Effector memory CD8-positive, alpha-beta T cell (primary cell): Measurements from ENCODE around the gene RFXANK.
"Not testable (repeated sequence)": the region's sequence is repeated elsewhere in the genome, so short reads cannot be mapped to it uniquely, and the experiment has no call there.

Experiments used
- ATAC-seq: fragments of 150-1000 bp; cut with Tn5 transposase; replicated peaks from 2 replicates; pipeline ENCODE4 v1.10.0; 2021; ENCODE audit warnings: mild to moderate bottlenecking, moderate library complexity
- DNase-seq, 3 experiments: peaks; one replicate each; pipeline ENCODE4 v3.0.0; 2021
- H3K27ac Mint-ChIP-seq, 2 donors: one replicate each; pipeline ENCODE4 v1.8.0; 2022; ENCODE audit warnings: mild to moderate bottlenecking in 2 of 2, mixed read lengths in 2 of 2, moderate library complexity in 2 of 2
- H3K27me3 Mint-ChIP-seq, 2 donors: one replicate each; pipeline ENCODE4 v1.8.0; 2022; ENCODE audit warnings: mixed read lengths in 2 of 2
- H3K36me3 Mint-ChIP-seq: one replicate; pipeline ENCODE4 v1.8.0; 2022; ENCODE audit warnings: mild to moderate bottlenecking, moderate library complexity, mixed read lengths; ENCODE audit not compliant: insufficient read depth
- H3K4me1 Mint-ChIP-seq, 2 donors: one replicate each; pipeline ENCODE4 v1.8.0; 2022; ENCODE audit warnings: low read depth in 2 of 2, mixed read lengths in 2 of 2
- H3K4me3 Mint-ChIP-seq, 2 donors: one replicate each; pipeline ENCODE4 v1.8.0; 2022; ENCODE audit warnings: mild to moderate bottlenecking in 2 of 2, mixed read lengths in 2 of 2, moderate library complexity in 2 of 2
- H3K9me3 Mint-ChIP-seq, 2 donors: one replicate each; pipeline ENCODE4 v1.8.0; 2022; ENCODE audit warnings: mixed read lengths in 2 of 2

RFXANK gene

GRCh38 chr19:19155495-19156219, 36.4 kb upstream of the RFXANK start:
- Mint-ChIP-seq H3K4me3 (no peak overlapping the region), H3K4me1 (peaks cover 0 to 1% of the 10 kb centered on the region in 2 donors), H3K9me3 (no peaks in the 10 kb centered on the region), H3K27me3 (no peaks in the 10 kb centered on the region), H3K36me3 (peaks cover 6% of the 10 kb centered on the region), H3K27ac (no peak overlapping the region)
- DNase-seq (no peak), ATAC-seq (no peak)

DNA sequence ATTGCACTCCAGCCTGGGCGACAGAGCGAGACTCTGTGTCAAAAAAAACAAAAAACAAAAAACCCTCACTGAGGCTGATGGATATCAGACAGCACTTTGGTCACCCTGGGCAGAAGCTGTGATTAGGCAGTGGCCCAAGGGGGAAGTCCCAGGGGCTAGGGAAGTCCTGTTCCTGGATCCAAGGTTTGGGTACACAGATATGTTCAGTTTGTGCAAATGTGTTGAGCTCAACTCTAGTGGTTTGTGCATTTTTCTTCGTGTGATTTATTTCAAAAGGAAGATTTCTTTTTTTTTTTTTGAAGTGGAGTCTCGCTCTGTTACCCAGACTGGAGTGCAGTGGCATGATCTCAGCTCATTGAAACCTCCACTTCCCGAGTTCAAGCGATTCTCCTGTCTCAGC, 34.2 kb upstream of the RFXANK start:
- ATAC-seq = no peak
- Mint-ChIP-seq H3K27ac (no peak overlapping the region), H3K9me3 (no peaks in the 10 kb centered on the region), H3K4me3 (no peak overlapping the region), H3K36me3 (peaks cover 3% of the 10 kb centered on the region), H3K27me3 (no peaks in the 10 kb centered on the region), H3K4me1 (peaks cover 0 to 1% of the 10 kb centered on the region in 2 donors)
- no peak for DNase-seq

DNA sequence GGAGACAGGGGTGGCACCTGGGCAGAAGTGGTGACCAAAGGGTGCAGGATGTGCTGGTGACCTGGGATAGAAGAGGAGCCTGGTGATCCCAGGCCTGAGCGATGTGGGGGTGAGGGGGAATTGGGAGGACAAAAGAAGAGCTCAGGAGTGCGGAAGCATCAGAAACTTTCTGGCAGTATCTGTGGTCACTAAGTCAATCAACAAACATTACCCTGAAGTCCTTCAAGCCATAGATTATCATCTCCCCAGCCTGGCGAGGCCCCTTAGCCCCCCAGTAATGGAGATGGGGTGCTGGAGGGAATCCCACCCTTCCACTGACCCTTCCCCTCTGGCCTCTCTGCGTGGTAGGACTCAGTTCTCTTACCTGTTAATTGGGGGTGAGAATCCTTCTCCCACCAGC, 32.5 kb upstream of the RFXANK start:
- ATAC-seq (no peak), DNase-seq (no peak)
- Mint-ChIP-seq H3K9me3 (no peaks in the 10 kb centered on the region), H3K27ac (no peak overlapping the region), H3K36me3 (peaks cover 3% of the 10 kb centered on the region), H3K4me1 (peaks cover 0 to 1% of the 10 kb centered on the region in 2 donors), H3K27me3 (no peaks in the 10 kb centered on the region), H3K4me3 (no peak overlapping the region)

DNA sequence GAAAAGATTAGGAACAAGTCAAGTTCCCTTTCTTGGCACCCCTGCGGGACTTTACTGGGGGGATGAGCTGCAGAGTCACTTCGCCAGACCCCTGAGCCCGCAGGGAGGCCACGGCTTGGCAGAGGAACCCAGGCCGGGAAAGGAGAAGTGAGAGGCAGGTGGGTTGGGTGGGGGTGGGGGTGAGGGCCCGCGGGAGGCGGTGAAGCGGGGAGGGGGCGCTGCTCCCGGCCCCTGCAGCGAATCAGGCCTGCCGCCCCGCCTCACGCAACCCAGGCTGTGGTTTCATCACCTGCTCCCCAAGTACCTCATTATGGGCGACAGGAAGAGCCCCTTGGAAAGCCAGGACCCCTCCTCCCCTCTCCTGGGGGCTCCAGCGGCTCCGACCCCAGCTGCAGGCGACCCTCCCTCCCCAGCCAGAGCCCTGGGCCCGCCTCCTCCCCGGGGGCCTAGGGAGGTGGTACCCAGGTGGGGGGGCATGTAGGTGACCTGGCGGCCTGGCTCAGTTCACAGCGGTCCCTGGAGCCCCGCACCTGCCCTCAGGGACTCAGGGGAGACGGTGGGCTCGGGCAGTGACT, 31.5 kb upstream of the RFXANK start:
- no peak for DNase-seq
- no peaks in the 10 kb centered on the region for H3K9me3 Mint-ChIP-seq
- peaks cover 0 to 3% of the 10 kb centered on the region in 2 donors for H3K4me1 Mint-ChIP-seq
- H3K36me3 Mint-ChIP-seq = peaks cover 3% of the 10 kb centered on the region
- no peak overlapping the region for H3K4me3 Mint-ChIP-seq
- no peak overlapping the region for H3K27ac Mint-ChIP-seq
- ATAC-seq = no peak
- no peaks in the 10 kb centered on the region for H3K27me3 Mint-ChIP-seq

DNA sequence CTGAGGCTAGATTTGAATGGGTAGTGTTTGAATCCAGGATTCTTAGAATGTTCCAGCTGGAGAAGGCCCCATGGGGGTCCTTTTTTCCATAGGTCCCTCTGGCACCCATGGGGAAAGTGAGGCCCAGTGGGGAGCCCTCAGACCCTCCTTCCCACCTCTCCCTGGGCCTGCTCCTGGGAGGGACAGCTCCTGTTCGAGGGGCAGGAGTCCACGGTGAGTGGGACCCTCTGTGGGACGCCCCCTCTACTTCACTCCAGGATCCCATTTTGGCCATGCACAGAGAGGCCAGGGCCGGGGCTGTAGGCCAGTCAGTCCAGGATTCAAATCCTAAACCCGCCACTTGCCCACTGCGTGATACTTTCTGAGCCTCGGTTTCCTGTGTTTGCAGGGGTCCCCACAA, 29.6 kb upstream of the RFXANK start:
- Mint-ChIP-seq H3K4me3 (no peak overlapping the region), H3K36me3 (peaks cover 3% of the 10 kb centered on the region), H3K4me1 (peaks cover 0 to 3% of the 10 kb centered on the region in 2 donors), H3K27ac (peak overlapping the region in 1 of 2 donors; percentile 77), H3K27me3 (no peaks in the 10 kb centered on the region), H3K9me3 (no peaks in the 10 kb centered on the region)
- no peak for ATAC-seq
- no peak for DNase-seq

DNA sequence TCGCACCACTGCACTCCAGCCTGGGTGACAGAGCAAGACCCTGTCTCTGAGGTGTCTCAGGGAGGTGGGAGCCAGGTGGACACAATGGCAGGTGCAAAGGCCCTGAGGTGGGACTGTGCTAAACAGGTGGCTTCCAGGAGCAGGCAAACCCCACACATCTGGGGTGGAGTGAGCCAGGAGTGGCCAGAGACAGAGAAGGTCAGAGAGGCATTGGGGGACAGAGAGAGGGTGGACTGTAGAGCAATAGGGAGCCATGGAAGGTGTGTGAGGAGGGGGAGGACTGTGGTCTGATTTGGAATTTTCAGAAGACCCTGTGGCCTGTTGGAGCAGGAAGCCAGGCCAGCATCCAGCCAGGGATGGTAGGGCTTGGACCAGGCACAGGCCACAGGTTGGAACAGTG, 26.7 kb upstream of the RFXANK start:
- DNase-seq (no peak), ATAC-seq (no peak)
- Mint-ChIP-seq H3K4me1 (peaks cover 9 to 13% of the 10 kb centered on the region in 2 donors), H3K9me3 (no peaks in the 10 kb centered on the region), H3K36me3 (peaks cover 7% of the 10 kb centered on the region), H3K27ac (no peak overlapping the region), H3K4me3 (no peak overlapping the region), H3K27me3 (peaks cover 0 to 10% of the 10 kb centered on the region in 2 donors)

GRCh38 chr19:19167612-19168011, 24.4 kb upstream of the RFXANK start:
- DNase-seq = no peak
- H3K4me3 Mint-ChIP-seq = no peak overlapping the region
- H3K27ac Mint-ChIP-seq = no peak overlapping the region
- H3K9me3 Mint-ChIP-seq = no peaks in the 10 kb centered on the region
- peaks cover 7% of the 10 kb centered on the region for H3K36me3 Mint-ChIP-seq
- ATAC-seq = no peak
- H3K4me1 Mint-ChIP-seq = peaks cover 19 to 21% of the 10 kb centered on the region in 2 donors
- H3K27me3 Mint-ChIP-seq = peaks cover 0 to 19% of the 10 kb centered on the region in 2 donors

DNA sequence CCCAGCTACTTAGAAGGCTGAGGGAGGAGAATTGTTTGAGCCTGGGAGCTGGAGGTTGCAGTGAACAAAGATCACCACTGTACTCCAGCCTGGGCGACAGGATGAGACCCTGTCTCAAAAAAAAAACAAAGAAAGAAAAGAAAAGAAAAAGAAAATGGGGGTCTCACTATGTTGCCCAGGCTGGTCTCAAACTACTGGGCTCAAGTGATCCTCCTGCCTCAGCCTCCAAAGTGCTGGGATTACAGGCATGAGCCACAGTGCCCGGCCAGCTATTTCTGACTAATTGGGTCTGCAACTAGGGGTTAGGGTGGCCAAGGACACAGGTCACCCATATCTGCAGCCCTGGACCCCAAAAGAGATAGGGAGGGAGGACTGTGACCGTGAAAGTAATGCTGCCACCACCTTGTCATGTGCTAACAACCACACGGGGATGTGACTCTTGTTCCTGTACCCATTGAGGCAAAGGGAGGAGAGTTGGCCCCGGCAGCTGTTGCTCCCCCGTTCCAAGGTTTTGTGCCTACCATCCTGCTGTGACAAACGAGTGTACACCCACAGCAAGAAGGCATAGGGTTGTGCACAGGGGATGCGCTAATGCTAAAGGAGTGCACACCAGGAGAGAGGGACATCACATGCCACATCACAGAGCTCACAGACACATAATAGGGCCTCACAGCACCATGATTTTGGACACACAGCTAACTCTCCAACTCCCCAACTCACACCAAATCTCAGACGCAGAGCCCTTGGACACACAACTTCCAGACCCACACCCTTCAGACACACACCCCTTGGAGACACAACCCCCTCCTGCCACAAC, 22.6 kb upstream of the RFXANK start:
- no peaks in the 10 kb centered on the region for H3K9me3 Mint-ChIP-seq
- H3K4me3 Mint-ChIP-seq = peak overlapping the region; percentile 62
- no peak for DNase-seq
- no peak for ATAC-seq
- H3K4me1 Mint-ChIP-seq = peaks cover 19 to 21% of the 10 kb centered on the region in 2 donors
- peaks cover 0 to 19% of the 10 kb centered on the region in 2 donors for H3K27me3 Mint-ChIP-seq
- peak overlapping the region in 1 of 2 donors; percentile 11 for H3K27ac Mint-ChIP-seq
- peaks cover 10% of the 10 kb centered on the region for H3K36me3 Mint-ChIP-seq

GRCh38 chr19:19170053-19170872, 21.8 kb upstream of the RFXANK start, which contains the start of gene MEF2B:
MEF2B (minus strand) TSS chr19:19170263; CDS start chr19:19150735, 19,528 bp downstream.
- Mint-ChIP-seq H3K27ac (peak within 1 kb of the TSS; percentile 39 to 87), H3K4me1 (peaks cover 19 to 21% of the 10 kb centered on the region in 2 donors), H3K4me3 (peak within 1 kb of the TSS; percentile 62), H3K9me3 (no peaks in the 10 kb centered on the region), H3K36me3 (peaks cover 10% of the 10 kb centered on the region), H3K27me3 (peaks cover 0 to 19% of the 10 kb centered on the region in 2 donors)
- ATAC-seq (peak; percentile 94), DNase-seq (peak; percentile 56 to 64 (median 63))

DNA sequence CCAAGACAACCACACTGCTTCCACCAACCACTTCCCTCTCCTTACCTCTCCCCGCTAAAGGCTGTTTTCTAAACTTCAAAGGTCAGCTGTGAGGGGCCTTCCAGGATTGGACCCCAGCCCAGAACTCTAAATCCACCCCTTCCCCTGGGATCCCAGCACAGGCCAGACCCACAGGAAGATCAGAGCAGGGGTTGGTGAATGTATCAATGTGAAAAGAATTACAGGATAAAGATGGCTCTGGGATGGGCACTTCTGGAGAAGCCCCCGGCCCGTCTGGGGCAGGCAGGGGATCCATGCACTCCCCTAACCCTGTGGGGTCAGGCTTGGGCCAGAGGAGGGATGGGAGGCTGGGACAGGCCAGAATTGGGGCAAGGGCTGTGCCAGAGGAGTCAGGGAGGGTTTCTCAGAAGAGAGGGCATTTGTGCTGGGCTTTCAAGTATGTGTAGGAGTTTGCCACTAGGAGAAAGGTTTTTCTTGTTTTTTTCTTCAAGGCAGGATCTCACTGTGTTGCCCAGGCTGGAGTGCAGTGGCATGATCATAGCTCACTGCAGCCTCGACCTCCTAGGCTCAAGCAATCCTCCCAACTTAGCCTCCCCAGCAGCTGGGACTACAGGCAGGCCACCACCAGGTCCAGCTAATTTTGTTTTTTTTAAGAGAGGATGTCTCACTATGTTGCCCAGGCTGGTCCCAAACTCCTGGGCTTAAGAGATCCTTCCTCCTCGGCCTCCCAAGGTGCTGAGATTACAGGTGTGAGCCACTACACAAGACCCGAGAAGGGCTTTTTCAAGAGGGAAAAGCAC, 21.0 kb upstream of the RFXANK start:
- peak overlapping the region; percentile 39 to 87 for H3K27ac Mint-ChIP-seq
- no peaks in the 10 kb centered on the region for H3K9me3 Mint-ChIP-seq
- H3K4me3 Mint-ChIP-seq = peak overlapping the region; percentile 62
- ATAC-seq = no peak
- peaks cover 0 to 19% of the 10 kb centered on the region in 2 donors for H3K27me3 Mint-ChIP-seq
- DNase-seq = no peak
- peaks cover 19 to 21% of the 10 kb centered on the region in 2 donors for H3K4me1 Mint-ChIP-seq
- H3K36me3 Mint-ChIP-seq = peaks cover 12% of the 10 kb centered on the region

DNA sequence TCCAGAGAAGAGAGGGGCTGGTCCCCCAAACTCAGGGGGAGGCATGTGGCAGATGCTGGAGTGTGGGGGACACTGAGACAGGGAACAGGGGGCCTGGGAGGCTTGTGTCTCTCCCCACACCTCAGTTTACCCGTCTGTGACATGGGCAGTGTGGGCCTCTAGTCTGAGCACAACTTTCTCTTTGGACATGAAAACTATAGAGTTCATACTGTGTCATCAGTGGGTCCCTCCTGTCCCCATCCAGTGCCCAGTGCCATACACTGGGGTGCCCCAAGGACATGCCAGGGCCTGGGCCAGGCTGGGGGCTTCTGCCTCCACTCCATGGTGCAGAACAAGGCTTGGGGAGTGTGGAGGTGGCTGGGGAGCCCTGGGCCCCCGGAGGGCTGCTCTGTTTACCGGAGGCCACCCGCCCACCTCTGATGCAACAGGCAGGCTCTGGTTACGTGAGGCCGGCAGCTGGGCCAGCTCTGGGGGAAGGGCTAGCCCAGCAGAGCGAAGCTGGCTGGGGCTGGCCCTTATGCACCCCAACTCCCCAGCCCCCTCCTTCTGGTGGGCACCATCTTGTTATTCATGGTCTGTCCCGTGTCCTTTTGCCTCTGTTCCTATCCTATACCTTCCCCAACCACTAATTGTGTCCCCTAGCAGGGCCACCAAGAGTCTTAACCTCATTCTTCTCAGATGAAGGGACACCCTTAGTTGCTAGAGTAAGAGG, 20.1 kb upstream of the RFXANK start:
- no peak overlapping the region for H3K4me3 Mint-ChIP-seq

GRCh38 chr19:19173243-19173642, 18.8 kb upstream of the RFXANK start:
- H3K27ac Mint-ChIP-seq, H3K4me3 Mint-ChIP-seq, ATAC-seq, DNase-seq, H3K9me3 Mint-ChIP-seq: not testable (repeated sequence)
- Mint-ChIP-seq H3K4me1 (peaks cover 19 to 22% of the 10 kb centered on the region in 2 donors), H3K36me3 (peaks cover 18% of the 10 kb centered on the region), H3K27me3 (peaks cover 0 to 19% of the 10 kb centered on the region in 2 donors)

More for the DNA sequence above, 20.1 kb upstream of the RFXANK start:
- peak overlapping the region in 1 of 2 donors; percentile 66 for H3K27ac Mint-ChIP-seq
- DNase-seq (no peak), ATAC-seq (no peak)
- peaks cover 17% of the 10 kb centered on the region for H3K36me3 Mint-ChIP-seq
- H3K4me1 Mint-ChIP-seq = peaks cover 19 to 22% of the 10 kb centered on the region in 2 donors
- H3K9me3 Mint-ChIP-seq = no peaks in the 10 kb centered on the region
- peaks cover 0 to 19% of the 10 kb centered on the region in 2 donors for H3K27me3 Mint-ChIP-seq
